ENCODE measurements around the gene FUBP3.

Gene FUBP3

DNA sequence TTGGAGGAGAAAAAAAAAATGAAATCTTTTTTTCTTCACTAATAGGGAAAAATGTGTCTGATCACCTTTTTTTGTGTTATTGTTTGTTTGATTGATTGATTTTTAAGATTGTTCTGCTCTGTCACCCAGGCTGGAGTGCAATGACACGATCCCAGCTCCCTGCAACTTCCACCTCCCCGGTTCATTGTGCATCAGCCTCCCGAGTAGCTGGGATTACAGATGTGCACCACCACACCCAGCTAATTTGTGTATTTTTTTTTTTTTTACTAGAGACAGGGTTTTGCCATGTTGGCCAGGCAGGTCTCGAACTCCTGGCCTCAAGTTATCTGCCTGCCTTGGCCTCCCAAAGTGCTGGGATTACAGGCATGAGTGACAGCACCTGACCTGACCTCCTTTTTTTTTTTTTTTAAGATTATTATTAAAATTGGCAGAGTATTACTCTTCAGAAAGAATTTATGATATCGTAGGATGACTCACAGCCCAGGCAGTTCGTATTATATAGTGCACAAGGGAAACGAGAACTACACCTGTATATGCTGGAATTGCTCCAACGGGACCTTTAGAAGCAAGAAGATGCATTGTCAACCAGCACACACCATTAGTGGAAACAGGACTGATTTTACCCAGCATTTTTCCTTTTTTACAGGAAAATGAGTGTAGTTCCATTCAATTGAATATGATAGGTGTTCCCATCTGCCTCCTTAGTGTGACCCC lies 27.7 kb downstream of the FUBP3 start:
- DNase-seq (ENCODE audit: extremely low read depth in 1 of 2, low read depth in 1 of 2) = no peak

- no peak for DNase-seq (ENCODE audit: extremely low read depth in 1 of 2, low read depth in 1 of 2)
These were observed 28.5 kb downstream of the FUBP3 start for GRCh38 chr9:130607640-130608420.

DNA sequence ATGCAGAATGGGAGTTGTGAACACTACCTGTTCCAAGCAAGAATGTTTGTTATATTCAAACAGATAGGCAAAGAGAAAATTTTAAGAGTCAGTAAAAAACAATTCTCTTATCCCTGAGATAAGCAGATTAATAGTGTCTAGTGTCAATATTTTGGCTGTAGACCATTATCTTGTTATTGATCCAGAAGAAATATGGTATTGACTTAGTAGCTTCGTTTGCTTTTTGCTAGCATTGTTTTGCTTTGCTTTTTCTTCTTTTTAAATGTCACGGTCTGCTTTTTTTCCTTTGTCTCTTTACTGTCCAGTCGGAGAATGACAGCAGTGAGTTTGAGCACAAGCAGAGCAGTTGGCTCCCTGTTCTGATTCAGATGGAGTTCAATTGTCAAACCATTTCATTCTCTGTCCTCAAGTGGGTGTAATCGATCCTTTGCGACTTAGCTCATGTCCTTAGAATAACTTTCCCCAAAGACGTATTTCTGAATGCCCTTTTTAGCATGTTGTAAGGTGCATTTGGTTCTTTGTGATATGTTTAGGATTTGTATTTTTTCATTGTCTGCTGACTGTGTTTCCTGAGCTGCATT lies 29.3 kb downstream of the FUBP3 start:
- DNase-seq (ENCODE audit: extremely low read depth in 1 of 2, low read depth in 1 of 2) = no peak

DNA sequence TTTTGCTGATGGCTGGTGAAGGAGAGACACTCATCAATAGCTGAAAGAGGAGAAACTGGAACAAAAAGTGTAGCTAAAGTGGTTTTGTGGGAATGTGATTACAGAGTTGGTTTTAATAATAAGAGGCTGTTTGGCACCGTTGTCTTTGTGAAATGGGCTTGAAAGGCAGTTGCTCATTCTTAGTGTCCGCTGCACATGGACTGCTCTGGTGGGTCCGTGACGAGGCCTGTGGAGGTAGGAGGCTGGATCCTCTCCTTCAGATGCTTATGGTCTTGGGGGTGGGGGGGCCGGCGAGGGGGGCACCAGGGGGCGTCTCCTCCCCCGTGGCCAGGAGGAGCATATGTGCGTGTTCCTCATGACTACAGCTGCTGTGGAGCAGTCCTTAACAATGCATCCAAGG lies 29.8 kb downstream of the FUBP3 start:
- DNase-seq (ENCODE audit: extremely low read depth in 1 of 2, low read depth in 1 of 2) = no peak

DNA sequence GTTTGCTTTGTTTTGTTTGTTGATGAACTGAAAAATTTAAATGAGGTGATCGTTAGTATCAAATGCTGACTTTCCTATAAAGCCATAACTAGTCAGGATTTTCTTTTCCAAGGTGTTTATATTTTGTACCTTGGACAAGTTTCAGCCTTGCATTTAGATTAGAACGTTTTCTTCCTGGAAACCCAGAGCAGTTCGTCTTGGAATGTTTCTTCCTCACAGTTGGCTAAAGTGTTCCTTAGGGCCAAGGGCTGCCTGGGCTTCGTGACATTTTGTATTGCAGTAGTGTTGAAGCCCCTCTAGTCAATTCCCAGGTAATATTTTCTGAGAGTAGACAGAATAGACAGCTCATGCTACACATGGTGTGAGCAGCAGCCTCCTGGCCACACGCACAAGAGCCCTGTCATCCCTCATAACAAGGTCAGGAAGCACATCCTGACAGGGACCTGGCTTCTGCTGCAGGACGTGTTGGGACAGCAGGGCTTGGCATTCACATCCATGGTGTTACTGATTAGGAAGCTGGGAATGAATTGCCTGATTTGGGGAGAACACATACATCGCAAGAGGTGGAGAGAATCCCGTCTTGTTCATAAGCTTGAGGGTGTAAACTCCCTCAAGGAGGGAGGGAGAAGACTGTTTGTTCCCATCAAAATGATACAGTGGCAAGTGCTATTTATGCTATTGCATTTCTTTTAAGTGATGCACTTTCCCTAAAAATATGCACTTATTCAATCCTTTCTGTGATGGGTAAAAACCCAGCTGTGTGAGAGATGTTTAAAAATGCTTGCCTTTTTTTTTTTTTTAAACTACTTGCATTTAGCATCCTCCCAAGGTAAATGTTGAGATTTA lies 31.7 kb downstream of the FUBP3 start:
- DNase-seq (ENCODE audit: extremely low read depth in 1 of 2, low read depth in 1 of 2) = no peak

GRCh38 chr9:130616451-130616850 lies 37.1 kb downstream of the FUBP3 start:
- no peak for DNase-seq (ENCODE audit: extremely low read depth in 1 of 2, low read depth in 1 of 2)

DNA sequence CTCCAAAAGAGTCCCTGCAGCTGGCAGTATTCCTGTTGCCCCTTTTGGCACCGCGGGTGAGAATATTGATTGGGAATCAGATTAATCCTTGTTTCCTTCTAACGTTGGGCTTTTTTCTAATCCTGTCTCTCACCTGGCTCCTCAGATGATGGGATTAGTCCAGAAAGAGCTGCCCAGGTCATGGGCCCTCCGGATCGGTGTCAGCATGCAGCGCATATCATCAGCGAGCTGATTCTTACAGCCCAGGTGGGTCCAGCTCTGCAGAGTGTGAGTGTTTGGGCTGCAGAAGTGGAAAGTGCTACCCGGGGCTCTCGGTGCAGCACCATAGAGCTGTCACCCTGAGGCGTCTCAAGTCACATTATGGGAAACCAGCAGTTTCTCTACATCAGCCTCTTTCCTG lies 44.1 kb downstream of the FUBP3 start:
- DNase-seq (ENCODE audit: extremely low read depth in 1 of 2, low read depth in 1 of 2) = no peak

DNA sequence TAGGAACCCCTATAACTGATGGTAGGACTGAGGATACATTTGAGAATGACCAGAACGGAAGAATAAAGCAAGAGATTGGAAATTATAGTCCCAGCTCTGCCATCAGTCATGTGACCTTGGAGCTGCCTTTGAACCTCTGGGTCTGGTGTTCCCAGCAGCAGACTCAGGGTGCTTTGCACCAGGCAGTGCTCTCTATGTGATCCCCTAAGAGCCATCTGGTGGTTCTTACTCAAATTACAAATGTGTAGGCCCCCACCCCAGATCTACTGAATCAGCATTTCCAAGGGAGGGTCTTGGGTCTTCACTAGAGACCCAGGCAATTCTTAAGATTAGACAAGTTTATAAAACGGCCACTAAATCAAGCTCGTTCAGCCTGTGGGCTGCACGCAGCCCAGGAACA lies 44.8 kb downstream of the FUBP3 start:
- DNase-seq (ENCODE audit: extremely low read depth in 1 of 2, low read depth in 1 of 2) = no peak

DNA sequence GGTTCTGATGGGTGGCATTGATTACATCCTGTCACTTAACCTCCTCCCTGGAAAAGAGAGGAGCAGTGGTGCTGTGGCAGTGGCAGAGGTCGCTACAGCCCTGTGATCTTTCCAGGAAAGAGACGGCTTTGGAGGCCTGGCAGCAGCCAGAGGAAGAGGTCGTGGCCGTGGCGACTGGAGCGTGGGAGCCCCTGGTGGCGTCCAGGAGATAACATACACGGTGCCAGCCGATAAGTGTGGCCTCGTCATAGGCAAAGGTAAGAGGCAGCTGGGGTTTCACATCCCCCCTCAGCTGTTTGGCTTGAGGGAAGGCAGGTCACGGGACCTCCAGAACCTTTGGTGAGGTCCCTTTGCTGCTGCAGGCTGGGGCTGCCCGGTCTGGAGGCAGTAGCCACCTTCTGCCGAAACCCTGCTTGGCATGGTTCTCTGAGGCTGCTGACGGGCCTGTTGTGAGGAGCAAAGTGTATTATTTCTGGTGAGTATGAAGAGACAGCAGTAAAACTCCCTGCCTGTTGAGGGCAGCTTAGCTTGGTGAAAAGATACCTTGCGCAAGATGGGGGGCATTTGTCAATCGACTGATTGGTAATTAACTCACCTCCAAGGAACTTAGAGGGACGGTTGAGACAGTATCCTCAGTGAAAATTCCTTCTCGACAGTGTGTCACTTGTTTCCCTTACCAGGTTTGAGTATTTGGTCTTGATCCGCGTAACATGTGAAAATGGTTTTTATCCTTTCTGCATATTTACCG lies 47.0 kb downstream of the FUBP3 start:
- DNase-seq (ENCODE audit: extremely low read depth in 1 of 2, low read depth in 1 of 2) = no peak

- no peak for DNase-seq (ENCODE audit: extremely low read depth in 1 of 2, low read depth in 1 of 2)
These were observed 47.7 kb downstream of the FUBP3 start for GRCh38 chr9:130627051-130627450.

GRCh38 chr9:130627896-130628792 lies 48.8 kb downstream of the FUBP3 start:
- DNase-seq (ENCODE audit: extremely low read depth in 1 of 2, low read depth in 1 of 2) = no peak

DNA sequence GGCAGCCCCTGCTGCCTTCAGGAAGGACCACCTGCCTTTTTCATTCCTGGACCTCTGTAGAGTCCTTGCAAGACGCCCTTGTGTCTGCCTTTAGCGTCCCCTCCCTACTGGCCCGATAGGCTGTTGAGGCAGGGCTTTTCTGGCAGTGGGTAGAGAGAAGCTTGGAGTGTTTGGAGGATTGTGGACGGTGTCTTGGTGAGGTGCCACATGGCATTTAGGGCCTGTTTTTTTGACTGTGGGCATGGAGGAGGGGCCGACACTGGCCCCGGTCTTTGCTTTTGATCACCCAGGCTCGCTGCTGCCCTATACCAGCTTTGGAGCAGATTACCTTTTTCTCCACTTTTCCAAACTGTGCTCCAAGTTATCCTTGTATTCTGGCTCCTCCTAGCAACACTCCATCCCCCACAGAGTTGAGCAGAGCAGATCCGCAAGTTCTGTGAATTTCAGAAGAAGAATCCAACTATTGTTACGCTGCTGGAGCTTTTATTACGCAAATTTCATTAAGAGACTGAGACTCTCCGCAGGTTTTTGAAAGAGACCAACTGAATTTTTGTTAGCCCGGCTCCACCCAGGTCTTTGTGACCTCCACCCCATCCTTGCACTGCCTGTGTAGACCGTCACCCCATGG lies 50.2 kb downstream of the FUBP3 start:
- no peak for DNase-seq (ENCODE audit: extremely low read depth in 1 of 2, low read depth in 1 of 2)

GRCh38 chr9:130630071-130630450 lies 50.7 kb downstream of the FUBP3 start:
- DNase-seq (ENCODE audit: extremely low read depth in 1 of 2, low read depth in 1 of 2) = no peak

DNA sequence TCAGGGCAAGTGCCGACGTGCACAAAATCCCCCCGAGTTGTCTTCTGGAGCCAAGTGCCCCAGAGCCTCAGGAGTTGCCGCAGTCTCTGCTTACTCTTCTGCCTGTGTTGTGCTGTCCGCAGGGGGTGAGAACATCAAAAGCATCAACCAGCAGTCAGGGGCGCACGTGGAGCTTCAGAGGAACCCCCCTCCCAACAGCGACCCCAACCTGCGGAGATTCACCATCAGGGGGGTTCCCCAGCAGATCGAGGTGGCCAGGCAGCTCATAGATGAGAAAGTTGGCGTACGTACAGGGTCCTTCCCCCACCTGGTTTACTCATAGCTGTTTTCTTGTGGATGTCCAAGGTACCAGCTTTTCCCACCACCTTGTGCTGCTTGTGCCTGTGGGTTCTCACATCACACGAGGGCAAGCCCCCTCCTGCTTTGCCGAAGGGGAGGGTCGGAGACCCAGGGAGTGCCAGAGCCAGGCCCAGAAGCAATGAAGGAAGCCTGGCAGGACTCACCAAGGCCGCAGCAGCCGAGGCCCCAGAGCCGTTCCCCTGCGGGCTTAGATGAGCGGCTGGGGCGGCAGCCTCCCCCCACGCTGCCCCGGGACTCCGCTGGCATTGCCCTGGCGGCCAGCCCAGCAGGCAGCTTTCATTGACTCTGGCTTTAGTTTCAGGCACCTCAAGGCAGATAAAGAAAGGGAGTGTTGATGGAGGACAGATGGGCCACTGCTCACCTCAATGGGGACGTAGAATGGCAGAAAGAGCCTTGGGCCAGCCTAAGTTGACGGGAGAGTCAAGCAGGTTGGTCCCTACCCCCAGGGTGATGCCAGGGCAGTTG lies 51.3 kb downstream of the FUBP3 start:
- DNase-seq (ENCODE audit: extremely low read depth in 1 of 2, low read depth in 1 of 2) = no peak

DNA sequence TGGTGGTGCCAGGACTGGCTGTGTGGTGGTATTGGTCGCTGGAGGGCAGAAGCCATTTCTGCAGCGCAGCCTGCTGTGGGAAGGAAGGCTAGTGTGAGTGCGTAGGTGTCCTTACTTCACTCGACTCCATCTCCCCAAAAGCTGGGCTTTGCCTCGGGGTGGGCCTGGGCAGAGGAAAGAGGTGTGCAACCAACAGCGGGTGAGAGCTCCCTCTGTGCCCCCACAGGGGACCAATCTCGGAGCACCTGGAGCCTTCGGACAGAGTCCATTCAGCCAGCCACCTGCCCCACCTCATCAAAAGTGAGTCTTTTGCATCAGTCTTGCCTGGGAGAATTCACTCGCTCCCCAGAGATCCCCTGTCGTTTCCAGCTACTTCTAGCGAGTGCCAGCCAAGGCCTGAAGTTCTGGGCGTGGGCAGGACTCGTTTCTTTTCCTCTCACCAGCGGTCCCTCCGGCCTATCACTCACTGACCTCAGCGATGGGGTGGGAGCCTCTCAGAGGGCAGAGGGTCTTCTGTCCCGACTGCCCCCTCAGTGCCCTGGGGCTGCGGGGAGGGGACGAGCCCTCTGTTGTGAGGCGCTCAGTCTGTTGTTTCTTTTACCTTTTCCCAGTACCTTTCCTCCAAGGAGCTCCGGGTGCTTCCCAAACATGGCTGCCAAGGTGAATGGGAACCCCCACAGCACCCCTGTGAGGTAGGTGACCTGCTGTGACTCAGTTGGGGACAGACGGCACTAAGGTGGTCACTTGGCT lies 52.1 kb downstream of the FUBP3 start:
- DNase-seq (ENCODE audit: extremely low read depth in 1 of 2, low read depth in 1 of 2) = no peak

GRCh38 chr9:130632081-130632710 lies 52.8 kb downstream of the FUBP3 start:
- no peak for DNase-seq (ENCODE audit: extremely low read depth in 1 of 2, low read depth in 1 of 2)

- no peak for DNase-seq (ENCODE audit: extremely low read depth in 1 of 2, low read depth in 1 of 2)
These were observed 53.5 kb downstream of the FUBP3 start for GRCh38 chr9:130632841-130633240.
